DND-41 (cell line): ENCODE data around the gene CDC20.

Experiments
- ATAC-seq: fragments of 200-7000 bp; cut with Tn5 transposase; 3 replicates; pipeline ENCODE4 v1.9.1; 2021; ENCODE audit warnings: low read depth; ENCODE audit not compliant: insufficient read depth
- DNase-seq: peaks from one replicate; pipeline ENCODE4 v3.0.0-alpha.2; 2020
- H2AFZ ChIP-seq: 2 replicates; pipeline ENCODE4 v1.6.0; 2012; ENCODE audit warnings: low read depth, low read length
- H3K27ac ChIP-seq: 2 replicates; pipeline ENCODE4 v1.5.1; 2012; ENCODE audit warnings: low read length, inconsistent platforms
- H3K27me3 ChIP-seq: fragments of 200-600 bp; sonication (generic); 2 replicates; pipeline ENCODE4 v1.6.0; 2012; ENCODE audit warnings: low read length, mild to moderate bottlenecking, inconsistent platforms; ENCODE audit not compliant: insufficient read depth, poor library complexity
- H3K36me3 ChIP-seq: 2 replicates; pipeline ENCODE4 v1.5.1; 2012; ENCODE audit warnings: low read length, inconsistent platforms; ENCODE audit not compliant: insufficient read depth
- H3K4me1 ChIP-seq: 2 replicates; pipeline ENCODE4 v1.5.1; 2012; ENCODE audit warnings: mild to moderate bottlenecking, low read length; ENCODE audit not compliant: insufficient read depth
- H3K4me2 ChIP-seq: 2 replicates; pipeline ENCODE4 v1.6.0; 2012; ENCODE audit warnings: mild to moderate bottlenecking, moderate library complexity, low read length, inconsistent platforms; ENCODE audit not compliant: insufficient read depth
- H3K4me3 ChIP-seq, 2 experiments: fragments of 200-600 bp in 1 of 2; shearing (Covaris generic) in 1 of 2; 2 replicates each; pipeline ENCODE4 v1.5.1; 2012 to 2016; ENCODE audit warnings: inconsistent platforms in 2 of 2, low read length in 2 of 2, mild to moderate bottlenecking in 2 of 2, low read depth in 1 of 2, moderate library complexity in 1 of 2
- H3K79me2 ChIP-seq: 2 replicates; pipeline ENCODE4 v1.6.0; 2012; ENCODE audit warnings: low read length, inconsistent platforms; ENCODE audit not compliant: insufficient read depth
- H3K9ac ChIP-seq: 2 replicates; pipeline ENCODE4 v1.6.0; 2012; ENCODE audit warnings: low read depth, mild to moderate bottlenecking, inconsistent platforms, low read length, moderate library complexity
- H3K9me3 ChIP-seq: 2 replicates; pipeline ENCODE4 v1.5.1; 2012; ENCODE audit warnings: low read length, moderate library complexity, mild to moderate bottlenecking, inconsistent platforms; ENCODE audit not compliant: insufficient read depth, severe bottlenecking
- H4K20me1 ChIP-seq: 2 replicates; pipeline ENCODE4 v1.6.0; 2012; ENCODE audit warnings: low read length; ENCODE audit not compliant: insufficient read depth
- CTCF ChIP-seq: IDR thresholded peaks from 2 replicates; pipeline ENCODE4 v1.5.1; 2012; ENCODE audit warnings: borderline replicate concordance, low read length, moderate library complexity, mild to moderate bottlenecking; ENCODE audit not compliant: poor library complexity, severe bottlenecking; ENCODE audit errors: extremely low read depth
- EZH2 ChIP-seq: IDR thresholded peaks from 3 replicates; pipeline ENCODE4 v1.6.1; 2012; ENCODE audit warnings: borderline replicate concordance, low read depth, mild to moderate bottlenecking, moderate library complexity, low read length, inconsistent platforms; ENCODE audit not compliant: severe bottlenecking

CDC20 gene

DNA sequence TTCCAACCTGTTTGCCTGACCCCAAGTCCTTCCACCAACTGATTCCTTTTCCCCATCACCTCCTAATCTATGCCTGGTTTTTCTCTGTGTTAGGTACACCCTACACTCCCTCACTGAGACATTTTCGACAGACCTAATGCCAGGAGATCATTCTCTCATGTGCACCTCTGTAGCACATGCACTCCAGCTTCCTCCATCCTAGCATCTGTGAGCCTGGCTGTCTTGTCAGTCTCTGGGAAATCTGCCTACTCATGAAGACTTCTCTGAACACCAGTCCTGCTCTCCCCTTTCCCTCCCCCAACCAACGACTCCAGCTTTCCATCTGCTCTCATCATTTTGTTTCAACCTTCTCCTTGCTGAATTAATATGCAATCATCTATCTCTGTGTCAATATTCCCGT is 29.8 kb downstream of the CDC20 start:
- no peaks in the 10 kb centered on the region for H3K9me3 ChIP-seq
- DNase-seq (no peak), ATAC-seq (no peak)
- peak overlapping the region; percentile 91 to 97 for H3K4me3 ChIP-seq
- no peak for TF ChIP-seq EZH2
- no peak for TF ChIP-seq CTCF
- H3K79me2 ChIP-seq = peaks cover 54% of the 10 kb centered on the region
- peaks cover 14% of the 10 kb centered on the region; the same call in 1 of the 2 replicates for H4K20me1 ChIP-seq
- peaks cover 32% of the 10 kb centered on the region for H3K4me1 ChIP-seq
- H3K27me3 ChIP-seq = no peaks in the 10 kb centered on the region
- peaks cover 50% of the 10 kb centered on the region for H3K36me3 ChIP-seq
- H3K4me2 ChIP-seq = peak overlapping the region; percentile 93
- H3K27ac ChIP-seq = peak overlapping the region; percentile 92
- no peak overlapping the region for H2AFZ ChIP-seq
- H3K9ac ChIP-seq = peak overlapping the region; percentile 84

- Histone ChIP-seq H3K4me1 (peaks cover 32% of the 10 kb centered on the region), H3K9ac (peak within 1 kb of the TSS; percentile 84), H3K27me3 (no peaks in the 10 kb centered on the region), H3K36me3 (peaks cover 40% of the 10 kb centered on the region), H3K4me3 (peak within 1 kb of the TSS; percentile 91 to 97), H4K20me1 (peaks cover 14% of the 10 kb centered on the region; the same call in 1 of the 2 replicates), H3K27ac (peak within 1 kb of the TSS; percentile 92), H3K79me2 (peaks cover 60% of the 10 kb centered on the region), H3K9me3 (no peaks in the 10 kb centered on the region), H2AFZ (peak within 1 kb of the TSS; percentile 99), H3K4me2 (peak within 1 kb of the TSS; percentile 93)
- DNase-seq (peak; percentile 97), ATAC-seq (peak; percentile 96)
- TF ChIP-seq EZH2 (no peak), CTCF (no peak)
Measured at GRCh38 chr1:43389326-43390313, 30.8 kb downstream of the CDC20 start, which contains the start of the genes MED8 and SZT2. TSS of gene MED8 (minus strand) at chr1:43389800. CDS start at chr1:43389764, 36 bp downstream. TSS of gene SZT2 (plus strand) at chr1:43389899. CDS start at chr1:43389969, 70 bp downstream.

DNA sequence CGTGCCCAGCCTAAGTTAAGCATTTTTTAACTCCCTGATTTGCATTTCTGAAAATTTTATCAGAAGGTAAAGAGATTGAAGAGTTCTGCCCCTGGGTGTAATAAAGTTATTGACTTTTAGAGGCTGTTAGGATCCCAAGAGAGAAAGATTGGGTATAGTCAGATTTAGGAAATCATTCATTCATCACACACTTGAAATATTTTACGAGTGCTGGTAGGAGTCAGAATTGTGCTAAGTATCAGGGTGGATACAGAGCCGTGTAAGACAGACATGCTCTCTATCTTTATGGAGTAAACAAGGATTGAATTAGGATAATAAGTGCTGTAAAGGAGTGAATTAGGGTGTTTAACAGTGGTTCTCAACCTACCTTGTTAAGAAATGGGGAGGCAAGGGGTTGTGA is 33.9 kb downstream of the CDC20 start:
- no peak overlapping the region for H3K4me2 ChIP-seq
- H3K27ac ChIP-seq = no peak overlapping the region
- H4K20me1 ChIP-seq = peaks cover 11% of the 10 kb centered on the region; the same call in 1 of the 2 replicates
- H2AFZ ChIP-seq = no peak overlapping the region
- no peak overlapping the region for H3K4me3 ChIP-seq
- H3K4me1 ChIP-seq = peaks cover 29% of the 10 kb centered on the region
- TF ChIP-seq EZH2 (no peak), CTCF (no peak)
- peaks cover 63% of the 10 kb centered on the region for H3K79me2 ChIP-seq
- ATAC-seq = no peak
- DNase-seq = no peak
- H3K9me3 ChIP-seq = no peaks in the 10 kb centered on the region
- H3K27me3 ChIP-seq = no peaks in the 10 kb centered on the region
- peaks cover 24% of the 10 kb centered on the region for H3K36me3 ChIP-seq
- no peak overlapping the region for H3K9ac ChIP-seq
